ENCODE results near the gene MALAT1. TPM values are rescaled to one million over a fixed set of nuclear protein-coding genes. Genes with fewer than 3 reads are reported as not detected.

The MALAT1 gene
- total and polyA plus RNA-seq, 2 of the 13 experiments (the other 11 are each of a cell fraction or from before 2014, with no cell fraction given) = 143 to 1,237 TPM

DNA sequence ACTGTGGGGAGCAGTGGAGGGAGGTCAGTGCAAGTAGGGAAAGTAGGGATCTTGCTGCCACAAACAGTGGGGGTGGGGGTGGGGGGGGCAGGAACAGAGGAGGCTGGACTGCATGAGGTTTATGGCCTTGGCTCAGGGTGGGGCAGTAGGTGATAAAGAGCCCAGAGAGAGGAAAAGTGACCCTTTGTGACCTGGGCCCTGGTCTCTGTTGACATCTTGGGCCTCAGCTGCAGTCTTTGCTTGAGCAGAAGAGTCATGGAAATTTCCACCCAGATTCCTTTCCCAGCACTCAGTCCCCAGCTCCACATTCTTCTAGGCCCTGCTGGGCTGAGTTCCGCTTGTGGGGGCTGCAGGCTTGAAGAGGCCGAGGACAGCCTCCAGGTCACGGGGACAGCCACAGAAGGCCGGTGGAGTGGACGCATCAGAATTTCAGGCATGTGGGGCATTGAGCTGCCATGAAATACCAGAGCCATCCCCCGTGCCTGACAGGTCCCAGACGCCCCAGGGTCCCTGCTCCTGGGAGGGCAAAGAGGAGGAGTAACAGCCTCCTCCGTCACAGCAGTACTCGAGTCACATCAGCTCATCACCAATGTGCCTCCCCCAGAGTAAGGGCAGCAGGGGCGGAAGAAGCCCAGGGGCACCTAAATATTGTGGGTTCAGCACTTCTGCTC is 9.7 kb upstream of the MALAT1 start (continued):
- TF ChIP-seq TBX2 (CRISPR knock-in tag; IDR thresholded peaks at IDR 0.05; ENCODE audit: borderline replicate concordance) (peak; percentile 45; the same call in 1 of the 2 replicates), MAZ (IDR thresholded peaks at IDR 0.05; ENCODE audit: borderline replicate concordance, low read depth, low read length) (0 out of 2 replicates have a peak, but pooled peaks have one; percentile 29), MAZ (CRISPR knock-in tag; IDR thresholded peaks at IDR 0.05; ENCODE audit: low read depth) (peak; percentile 48), ZSCAN31 (CRISPR knock-in tag; IDR thresholded peaks at IDR 0.05; ENCODE audit: low read depth) (peak; percentile 50; the same call in 1 of the 2 replicates), BRD4 (CRISPR knock-in tag; IDR thresholded peaks at IDR 0.05) (peak; percentile 62; the same call in 1 of the 2 replicates), SOX13 (IDR thresholded peaks at IDR 0.05) (no peak), SOX13 (CRISPR knock-in tag; conservative IDR thresholded peaks at IDR 0.05 in 1 of 2, IDR thresholded peaks at IDR 0.05 in 1 of 2) (peak in 1 of 2 experiments; percentile 23; a peak in 1 of 4 replicates), ZNF138 (CRISPR knock-in tag; IDR thresholded peaks at IDR 0.05; ENCODE audit: low read depth) (0 out of 2 replicates have a peak, but pooled peaks have one; percentile 37), ZNF234 (CRISPR knock-in tag; conservative IDR thresholded peaks at IDR 0.05) (no peak), ZNF615 (CRISPR knock-in tag; IDR thresholded peaks at IDR 0.05; ENCODE audit: borderline replicate concordance) (no peak), NCOA2 (CRISPR knock-in tag; IDR thresholded peaks at IDR 0.05) (peak; percentile 58), SMAD3 (CRISPR knock-in tag; IDR thresholded peaks at IDR 0.05) (peak; percentile 21; the same call in 1 of the 2 replicates), SALL2 (CRISPR knock-in tag; IDR thresholded peaks at IDR 0.05) (0 out of 2 replicates have a peak, but pooled peaks have one; percentile 14)
- TF ChIP-seq, protein P1, sequence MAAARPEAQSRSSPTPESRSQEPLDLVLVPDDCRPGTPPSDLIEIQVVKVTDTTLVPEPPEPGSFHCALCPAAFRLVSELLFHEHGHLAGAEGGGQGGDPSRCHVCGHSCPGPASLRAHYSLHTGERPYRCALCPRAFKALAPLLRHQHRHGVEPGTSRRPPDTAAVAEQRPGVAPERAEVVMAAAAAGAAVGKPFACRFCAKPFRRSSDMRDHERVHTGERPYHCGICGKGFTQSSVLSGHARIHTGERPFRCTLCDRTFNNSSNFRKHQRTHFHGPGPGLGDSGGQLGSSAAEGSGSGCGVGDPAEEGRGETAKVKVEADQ (CRISPR knock-in tag; IDR thresholded peaks at IDR 0.05; ENCODE audit: borderline replicate concordance) = no peak
- TF ChIP-seq, protein P2, sequence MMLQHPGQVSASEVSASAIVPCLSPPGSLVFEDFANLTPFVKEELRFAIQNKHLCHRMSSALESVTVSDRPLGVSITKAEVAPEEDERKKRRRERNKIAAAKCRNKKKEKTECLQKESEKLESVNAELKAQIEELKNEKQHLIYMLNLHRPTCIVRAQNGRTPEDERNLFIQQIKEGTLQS (CRISPR knock-in tag; IDR thresholded peaks at IDR 0.05) = no peak
- TF ChIP-seq, protein P3, sequence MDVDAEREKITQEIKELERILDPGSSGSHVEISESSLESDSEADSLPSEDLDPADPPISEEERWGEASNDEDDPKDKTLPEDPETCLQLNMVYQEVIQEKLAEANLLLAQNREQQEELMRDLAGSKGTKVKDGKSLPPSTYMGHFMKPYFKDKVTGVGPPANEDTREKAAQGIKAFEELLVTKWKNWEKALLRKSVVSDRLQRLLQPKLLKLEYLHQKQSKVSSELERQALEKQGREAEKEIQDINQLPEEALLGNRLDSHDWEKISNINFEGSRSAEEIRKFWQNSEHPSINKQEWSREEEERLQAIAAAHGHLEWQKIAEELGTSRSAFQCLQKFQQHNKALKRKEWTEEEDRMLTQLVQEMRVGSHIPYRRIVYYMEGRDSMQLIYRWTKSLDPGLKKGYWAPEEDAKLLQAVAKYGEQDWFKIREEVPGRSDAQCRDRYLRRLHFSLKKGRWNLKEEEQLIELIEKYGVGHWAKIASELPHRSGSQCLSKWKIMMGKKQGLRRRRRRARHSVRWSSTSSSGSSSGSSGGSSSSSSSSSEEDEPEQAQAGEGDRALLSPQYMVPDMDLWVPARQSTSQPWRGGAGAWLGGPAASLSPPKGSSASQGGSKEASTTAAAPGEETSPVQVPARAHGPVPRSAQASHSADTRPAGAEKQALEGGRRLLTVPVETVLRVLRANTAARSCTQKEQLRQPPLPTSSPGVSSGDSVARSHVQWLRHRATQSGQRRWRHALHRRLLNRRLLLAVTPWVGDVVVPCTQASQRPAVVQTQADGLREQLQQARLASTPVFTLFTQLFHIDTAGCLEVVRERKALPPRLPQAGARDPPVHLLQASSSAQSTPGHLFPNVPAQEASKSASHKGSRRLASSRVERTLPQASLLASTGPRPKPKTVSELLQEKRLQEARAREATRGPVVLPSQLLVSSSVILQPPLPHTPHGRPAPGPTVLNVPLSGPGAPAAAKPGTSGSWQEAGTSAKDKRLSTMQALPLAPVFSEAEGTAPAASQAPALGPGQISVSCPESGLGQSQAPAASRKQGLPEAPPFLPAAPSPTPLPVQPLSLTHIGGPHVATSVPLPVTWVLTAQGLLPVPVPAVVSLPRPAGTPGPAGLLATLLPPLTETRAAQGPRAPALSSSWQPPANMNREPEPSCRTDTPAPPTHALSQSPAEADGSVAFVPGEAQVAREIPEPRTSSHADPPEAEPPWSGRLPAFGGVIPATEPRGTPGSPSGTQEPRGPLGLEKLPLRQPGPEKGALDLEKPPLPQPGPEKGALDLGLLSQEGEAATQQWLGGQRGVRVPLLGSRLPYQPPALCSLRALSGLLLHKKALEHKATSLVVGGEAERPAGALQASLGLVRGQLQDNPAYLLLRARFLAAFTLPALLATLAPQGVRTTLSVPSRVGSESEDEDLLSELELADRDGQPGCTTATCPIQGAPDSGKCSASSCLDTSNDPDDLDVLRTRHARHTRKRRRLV (CRISPR knock-in tag; IDR thresholded peaks at IDR 0.05) = no peak
- TF ChIP-seq, protein P4, sequence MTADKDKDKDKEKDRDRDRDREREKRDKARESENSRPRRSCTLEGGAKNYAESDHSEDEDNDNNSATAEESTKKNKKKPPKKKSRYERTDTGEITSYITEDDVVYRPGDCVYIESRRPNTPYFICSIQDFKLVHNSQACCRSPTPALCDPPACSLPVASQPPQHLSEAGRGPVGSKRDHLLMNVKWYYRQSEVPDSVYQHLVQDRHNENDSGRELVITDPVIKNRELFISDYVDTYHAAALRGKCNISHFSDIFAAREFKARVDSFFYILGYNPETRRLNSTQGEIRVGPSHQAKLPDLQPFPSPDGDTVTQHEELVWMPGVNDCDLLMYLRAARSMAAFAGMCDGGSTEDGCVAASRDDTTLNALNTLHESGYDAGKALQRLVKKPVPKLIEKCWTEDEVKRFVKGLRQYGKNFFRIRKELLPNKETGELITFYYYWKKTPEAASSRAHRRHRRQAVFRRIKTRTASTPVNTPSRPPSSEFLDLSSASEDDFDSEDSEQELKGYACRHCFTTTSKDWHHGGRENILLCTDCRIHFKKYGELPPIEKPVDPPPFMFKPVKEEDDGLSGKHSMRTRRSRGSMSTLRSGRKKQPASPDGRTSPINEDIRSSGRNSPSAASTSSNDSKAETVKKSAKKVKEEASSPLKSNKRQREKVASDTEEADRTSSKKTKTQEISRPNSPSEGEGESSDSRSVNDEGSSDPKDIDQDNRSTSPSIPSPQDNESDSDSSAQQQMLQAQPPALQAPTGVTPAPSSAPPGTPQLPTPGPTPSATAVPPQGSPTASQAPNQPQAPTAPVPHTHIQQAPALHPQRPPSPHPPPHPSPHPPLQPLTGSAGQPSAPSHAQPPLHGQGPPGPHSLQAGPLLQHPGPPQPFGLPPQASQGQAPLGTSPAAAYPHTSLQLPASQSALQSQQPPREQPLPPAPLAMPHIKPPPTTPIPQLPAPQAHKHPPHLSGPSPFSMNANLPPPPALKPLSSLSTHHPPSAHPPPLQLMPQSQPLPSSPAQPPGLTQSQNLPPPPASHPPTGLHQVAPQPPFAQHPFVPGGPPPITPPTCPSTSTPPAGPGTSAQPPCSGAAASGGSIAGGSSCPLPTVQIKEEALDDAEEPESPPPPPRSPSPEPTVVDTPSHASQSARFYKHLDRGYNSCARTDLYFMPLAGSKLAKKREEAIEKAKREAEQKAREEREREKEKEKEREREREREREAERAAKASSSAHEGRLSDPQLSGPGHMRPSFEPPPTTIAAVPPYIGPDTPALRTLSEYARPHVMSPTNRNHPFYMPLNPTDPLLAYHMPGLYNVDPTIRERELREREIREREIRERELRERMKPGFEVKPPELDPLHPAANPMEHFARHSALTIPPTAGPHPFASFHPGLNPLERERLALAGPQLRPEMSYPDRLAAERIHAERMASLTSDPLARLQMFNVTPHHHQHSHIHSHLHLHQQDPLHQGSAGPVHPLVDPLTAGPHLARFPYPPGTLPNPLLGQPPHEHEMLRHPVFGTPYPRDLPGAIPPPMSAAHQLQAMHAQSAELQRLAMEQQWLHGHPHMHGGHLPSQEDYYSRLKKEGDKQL (CRISPR knock-in tag; IDR thresholded peaks at IDR 0.05; ENCODE audit: low read depth) = peak; percentile 55; the same call in 1 of the 2 replicates

Data from HepG2 (cell line).